C4-2B (cell line): Measurements from ENCODE around the gene JMJD6.

Experiments
- CTCF ChIP-seq: fragments of 450-650 bp; conservative IDR thresholded peaks from 2 replicates; pipeline ENCODE4 v1.5.1; 2017; ENCODE audit warnings: mild to moderate bottlenecking
- ZFX ChIP-seq: fragments of 450-650 bp; IDR thresholded peaks from 2 replicates; pipeline ENCODE4 v1.6.1; 2017

GRCh38 chr17:76726231-76726775 lies at the start of gene JMJD6:
- TF ChIP-seq CTCF, result no peak
- peak; percentile 82 for TF ChIP-seq ZFX
